HepG2 (cell line): ENCODE data around the gene KIF26B. TPM values are rescaled to one million over a fixed set of nuclear protein-coding genes. Genes with fewer than 3 reads are reported as not detected.

Experiments used
- ATAC-seq: fragments of 200-7000 bp; cut with Tn5 transposase; 3 replicates; pipeline ENCODE4 v1.9.1; 2020; ENCODE audit warnings: mild to moderate bottlenecking, moderate library complexity
- BruUV-seq: library from RNA; stranded (reverse); fragments of 400-500 nt; replicated peaks from 2 replicates; lab custom pipeline; 2021; lab: Mats Ljungman, UMichigan
- CTCF ChIA-PET: fragments of 300-600 bp; formaldehyde crosslinking; extraction: SDS; loops from one replicate; lab custom pipeline; 2021; ENCODE audit warnings: low total read pairs, inconsistent platforms, low intra/inter-chr PET ratio; lab: Yijun Ruan, JAX
- POLR2A ChIA-PET: fragments of 350-600 bp; sonication (Branson Sonifier 250); formaldehyde crosslinking; loops from one replicate; lab custom pipeline; 2020; ENCODE audit warnings: antibody characterized with exemption, inconsistent platforms; lab: Yijun Ruan, JAX
- DNase-seq: peaks from one replicate; pipeline ENCODE4 v3.0.0-alpha.2; 2015; ENCODE audit warnings: low spot score
- FAIRE-seq: peaks from 3 replicates; lab custom pipeline; 2011; peaks lifted over from hg19 to GRCh38; lab: Jason Lieb, UNC
- H2AFZ ChIP-seq: one replicate; pipeline ENCODE4 v1.6.1; 2011; ENCODE audit warnings: low read length, inconsistent platforms
- H3K27ac ChIP-seq: fragments of 300-600 bp; 3 replicates; pipeline ENCODE4 v1.8.0; 2011; ENCODE audit warnings: mixed run types, mild to moderate bottlenecking, mixed read lengths, low read length, inconsistent platforms; ENCODE audit not compliant: insufficient read depth; ENCODE audit errors: extremely low read length
- H3K27me3 ChIP-seq, 2 experiments: fragments of 200-600 bp in 1 of 2; 2 replicates in 1 of 2; 3 replicates in 1 of 2; pipeline versions ENCODE4 v1.6.0 to v1.8.0; 2011; ENCODE audit warnings: low read length in 2 of 2, mild to moderate bottlenecking in 2 of 2, moderate library complexity in 2 of 2, inconsistent platforms in 1 of 2; ENCODE audit not compliant: insufficient read depth in 2 of 2, control insufficient read depth in 1 of 2
- H3K36me3 ChIP-seq, 2 experiments: fragments of 200-600 bp in 1 of 2; replicated peaks in 1 of 2; 2 replicates in 1 of 2; 3 replicates in 1 of 2; pipeline versions ENCODE4 v1.5.1 to v1.8.0; 2011; ENCODE audit warnings: low read length in 2 of 2, inconsistent platforms in 1 of 2; ENCODE audit not compliant: insufficient read depth in 2 of 2, control insufficient read depth in 1 of 2
- H3K4me1 ChIP-seq: 2 replicates; pipeline ENCODE4 v1.5.1; 2012; ENCODE audit warnings: low read length, inconsistent platforms; ENCODE audit not compliant: insufficient read depth
- H3K4me2 ChIP-seq: 2 replicates; pipeline ENCODE4 v1.6.0; 2011; ENCODE audit warnings: low read depth, low read length, inconsistent platforms
- H3K4me3 ChIP-seq, 3 experiments: fragments of 200-600 bp in 1 of 3; sonication (generic), shearing (Covaris generic) in 1 of 3; replicated peaks in 1 of 3; 2 replicates each; pipeline ENCODE4 v1.5.1; 2011 to 2016; ENCODE audit warnings: low read length in 3 of 3, inconsistent platforms in 2 of 3, low read depth in 2 of 3, mild to moderate bottlenecking in 2 of 3, control low read depth in 1 of 3, mixed read lengths in 1 of 3; ENCODE audit not compliant: insufficient read depth in 1 of 3
- H3K79me2 ChIP-seq: one replicate; pipeline ENCODE4 v1.6.1; 2011; ENCODE audit warnings: low read length, inconsistent platforms; ENCODE audit not compliant: insufficient read depth
- H3K9ac ChIP-seq: 2 replicates; pipeline ENCODE4 v1.6.0; 2011; ENCODE audit warnings: mild to moderate bottlenecking, low read depth, low read length, inconsistent platforms; ENCODE audit not compliant: insufficient read depth
- H3K9me3 ChIP-seq: 2 replicates; pipeline ENCODE4 v1.5.1; 2012; ENCODE audit warnings: mild to moderate bottlenecking, low read length
- H4K20me1 ChIP-seq: 2 replicates; pipeline ENCODE4 v1.6.0; 2011; ENCODE audit warnings: inconsistent platforms, mild to moderate bottlenecking, low read length, moderate library complexity; ENCODE audit not compliant: insufficient read depth
- CEBPB ChIP-seq: IDR thresholded peaks from 2 replicates; pipeline ENCODE4 v1.6.1; 2011; ENCODE audit warnings: low read depth, low read length, improper control_type of control experiment, borderline replicate concordance
- MXD3 ChIP-seq: IDR thresholded peaks from 2 replicates; pipeline ENCODE4 v1.6.1; 2016; ENCODE audit warnings: mild to moderate bottlenecking, missing biosample characterization, missing genetic modification reagents
- NR0B2 ChIP-seq: sonication (generic); formaldehyde crosslinking; IDR thresholded peaks from 2 replicates; pipeline ENCODE4 v1.4.0; 2020; ENCODE audit warnings: mild to moderate bottlenecking, missing genetic modification reagents
- ZNF343 ChIP-seq: sonication (generic); formaldehyde crosslinking; IDR thresholded peaks from 2 replicates; pipeline ENCODE4 v1.4.0; 2020; ENCODE audit warnings: mild to moderate bottlenecking, missing genetic modification reagents
- WGBS: methylation state at CpG from one replicate; pipeline ENCODE4 v1.1.6; 2017; ENCODE audit warnings: low lambda C conversion rate; 5-methylcytosine and 5-hydroxymethylcytosine counted together
- in situ Hi-C: cut with HindIII; loops from 2 replicates; pipeline ENCODE4 v1.10.0; 2017; ENCODE audit warnings: low pct_unique_long_range_greater_than_20kb; ENCODE audit not compliant: extremely low pct_ligation_motif_present
- intact Hi-C: fragments of 100-400 bp; cut with micrococcal nuclease; formaldehyde crosslinking; loops from one replicate; pipeline ENCODE4 v1.10.0; 2022; ENCODE audit not compliant: unreplicated experiment
- polyA plus RNA-seq, 8 experiments: library from polyadenylated mRNA; depleted of rRNA in 3 of 8; stranded (reverse) in 7 of 8; unstranded in 1 of 8; fragments of >200 nt; fragmentation: Illumina TruSeq in 4 of 8; extraction: Trizol in 4 of 8; gene quantifications; 2 replicates each; pipeline versions ENCODE4 v1.2.1 to v1.2.3, GENCODE V29; 2011 to 2016; ENCODE audit warnings: low read depth in 4 of 8, missing spikeins in 1 of 8, mixed read lengths in 1 of 8; ENCODE audit not compliant: insufficient read depth in 1 of 8
- total RNA-seq, 5 experiments: library from RNA; depleted of rRNA; stranded (reverse); fragments of >200 nt; fragmentation: Illumina TruSeq; extraction: Trizol; gene quantifications; 2 replicates each; pipeline ENCODE4 v1.2.3, GENCODE V29; 2016; ENCODE audit warnings: low read depth in 1 of 5
- TF ChIP-seq, protein P1 (sequence below), 2 experiments: fragments of 450-650 bp in 1 of 2; sonication (generic) in 1 of 2; formaldehyde crosslinking; IDR thresholded peaks; 2 replicates each; pipeline versions ENCODE4 v1.5.0 to v1.8.0; 2020 to 2022; ENCODE audit warnings: mild to moderate bottlenecking in 1 of 2, missing genetic modification reagents in 1 of 2
- TF ChIP-seq, protein P2 (sequence below): sonication (generic); formaldehyde crosslinking; IDR thresholded peaks from 2 replicates; pipeline ENCODE4 v1.5.0; 2020; ENCODE audit warnings: missing genetic modification reagents

KIF26B gene
- total and polyA plus RNA-seq, 2 of the 13 experiments (the other 11 are each of a cell fraction or from before 2014, with no cell fraction given): 0.08 to 0.09 TPM

- ChIA-PET CTCF (no interaction called here), POLR2A (no interaction called here)
- Histone ChIP-seq H4K20me1 (no peaks in the 10 kb centered on the region), H3K27ac (no peak overlapping the region), H3K9me3 (no peaks in the 10 kb centered on the region), H2AFZ (no peak overlapping the region), H3K4me3 (no peak overlapping the region)
- intact Hi-C loops (no loop called here), in situ Hi-C loops (no loop called here)
- ATAC-seq: no peak; the same call in 2 of the 3 replicates
- TF ChIP-seq CEBPB (peak; percentile 79; the same call in 1 of the 2 replicates), ZNF343 (CRISPR knock-in tag) (no peak), MXD3 (CRISPR knock-in tag) (no peak), NR0B2 (CRISPR knock-in tag) (no peak)
- TF ChIP-seq, protein P1, sequence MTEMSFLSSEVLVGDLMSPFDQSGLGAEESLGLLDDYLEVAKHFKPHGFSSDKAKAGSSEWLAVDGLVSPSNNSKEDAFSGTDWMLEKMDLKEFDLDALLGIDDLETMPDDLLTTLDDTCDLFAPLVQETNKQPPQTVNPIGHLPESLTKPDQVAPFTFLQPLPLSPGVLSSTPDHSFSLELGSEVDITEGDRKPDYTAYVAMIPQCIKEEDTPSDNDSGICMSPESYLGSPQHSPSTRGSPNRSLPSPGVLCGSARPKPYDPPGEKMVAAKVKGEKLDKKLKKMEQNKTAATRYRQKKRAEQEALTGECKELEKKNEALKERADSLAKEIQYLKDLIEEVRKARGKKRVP (CRISPR knock-in tag; IDR thresholded peaks at IDR 0.05): peak in 1 of 2 experiments; percentile 68; a peak in 2 of 4 replicates
- TF ChIP-seq, protein P2, sequence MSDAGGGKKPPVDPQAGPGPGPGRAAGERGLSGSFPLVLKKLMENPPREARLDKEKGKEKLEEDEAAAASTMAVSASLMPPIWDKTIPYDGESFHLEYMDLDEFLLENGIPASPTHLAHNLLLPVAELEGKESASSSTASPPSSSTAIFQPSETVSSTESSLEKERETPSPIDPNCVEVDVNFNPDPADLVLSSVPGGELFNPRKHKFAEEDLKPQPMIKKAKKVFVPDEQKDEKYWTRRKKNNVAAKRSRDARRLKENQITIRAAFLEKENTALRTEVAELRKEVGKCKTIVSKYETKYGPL (CRISPR knock-in tag): no peak
- TF ChIP-seq, all 625 proteins: peak for 2
- WGBS: 65% methylated on average over 15 of the region's 16 CpGs
- no peaks in the 10 kb centered on the region for H3K27me3 ChIP-seq
- H3K9ac ChIP-seq: no peak overlapping the region
- DNase-seq: no peak
- H3K4me1 ChIP-seq: no peaks in the 10 kb centered on the region
- H3K79me2 ChIP-seq: no peaks in the 10 kb centered on the region
- BruUV-seq: no TSS peak
- no peaks in the 10 kb centered on the region for H3K36me3 ChIP-seq
- no peak for FAIRE-seq
- no peak overlapping the region for H3K4me2 ChIP-seq
These were observed 444.8 kb downstream of the KIF26B start for GRCh38 chr1:245599371-245600174.
